Measurements from ENCODE around the gene CDC20. TPM values are rescaled to one million over a fixed set of nuclear protein-coding genes. Genes with fewer than 3 reads are reported as not detected.

The CDC20 gene
- total RNA-seq, 2 donors from 2014 or later, result 2.3 TPM; not detected in 1

- 76 to 79% methylated on average over 2 to 3 of the region's 3 CpGs for WGBS, 2 donors
- Histone ChIP-seq H3K36me3 (replicated peaks in 1 of 2; ENCODE audit: insufficient read depth in 1 of 2, low read depth in 2 of 2) (no peaks in the 10 kb centered on the region), H3K27me3 (no peaks in the 10 kb centered on the region), H3K9me3 (no peaks in the 10 kb centered on the region), H3K4me3 (no peak within 1 kb of the TSS), H3K4me1 (no peaks in the 10 kb centered on the region), H3K27ac (no peak within 1 kb of the TSS)
- ATAC-seq, result no peak
- DNase-seq, result no peak
- intact Hi-C loops (cut with DNase I), result no loop called here
- TF ChIP-seq CTCF (IDR thresholded peaks at IDR 0.05) (no peak), POLR2A (IDR thresholded peaks at IDR 0.05) (no peak)
Measured at GRCh38 chr1:43337588-43337987, 21.2 kb upstream of the CDC20 start, which contains the start of gene MPL. Gene MPL, plus strand, starts transcription at chr1:43337818. Its CDS starts 31 bp downstream, at chr1:43337849.

- DNase-seq (no peak), ATAC-seq (no peak)
- Histone ChIP-seq H3K9me3 (no peaks in the 10 kb centered on the region), H3K27me3 (no peaks in the 10 kb centered on the region), H3K27ac (no peak overlapping the region), H3K4me1 (no peaks in the 10 kb centered on the region), H3K4me3 (no peak overlapping the region), H3K36me3 (replicated peaks in 1 of 2; ENCODE audit: insufficient read depth in 1 of 2, low read depth in 2 of 2) (no peaks in the 10 kb centered on the region)
- WGBS, 2 donors, result 76 to 92% methylated on average over 2 to 5 of the region's 5 CpGs
- intact Hi-C loops (cut with DNase I), result no loop called here
- no peak for TF ChIP-seq POLR2A (IDR thresholded peaks at IDR 0.05)
Measured at GRCh38 chr1:43338001-43338400, 20.8 kb upstream of the CDC20 start.

GRCh38 chr1:43339584-43340232, 19.1 kb upstream of the CDC20 start:
- intact Hi-C loops (cut with DNase I), result no loop called here
- DNase-seq, result no peak
- 87 to 92% methylated on average over 6 of the region's 6 CpGs for WGBS, 2 donors
- peaks cover 2% of the 10 kb centered on the region for H3K4me1 ChIP-seq
- no peak for TF ChIP-seq POLR2A (IDR thresholded peaks at IDR 0.05)
- no peak for TF ChIP-seq CTCF (IDR thresholded peaks at IDR 0.05)
- H3K36me3 ChIP-seq (replicated peaks in 1 of 2; ENCODE audit: insufficient read depth in 1 of 2, low read depth in 2 of 2), result no peaks in the 10 kb centered on the region
- no peak overlapping the region for H3K27ac ChIP-seq
- no peaks in the 10 kb centered on the region for H3K9me3 ChIP-seq
- no peaks in the 10 kb centered on the region for H3K27me3 ChIP-seq
- no peak overlapping the region for H3K4me3 ChIP-seq
- no peak for ATAC-seq

GRCh38 chr1:43340559-43340958, 18.2 kb upstream of the CDC20 start:
- no peaks in the 10 kb centered on the region for H3K27me3 ChIP-seq
- 30 to 31% methylated on average over 1 of the region's 1 CpG for WGBS, 2 donors
- H3K4me1 ChIP-seq, result peaks cover 4% of the 10 kb centered on the region
- ATAC-seq (no peak), DNase-seq (no peak)
- no peaks in the 10 kb centered on the region for H3K36me3 ChIP-seq (replicated peaks in 1 of 2; ENCODE audit: insufficient read depth in 1 of 2, low read depth in 2 of 2)
- no peak overlapping the region for H3K27ac ChIP-seq
- H3K9me3 ChIP-seq, result no peaks in the 10 kb centered on the region
- H3K4me3 ChIP-seq, result no peak overlapping the region
- intact Hi-C loops (cut with DNase I), result no loop called here
- TF ChIP-seq CTCF (IDR thresholded peaks at IDR 0.05), result no peak
- no peak for TF ChIP-seq POLR2A (IDR thresholded peaks at IDR 0.05)

- Histone ChIP-seq H3K36me3 (replicated peaks in 1 of 2; ENCODE audit: insufficient read depth in 1 of 2, low read depth in 2 of 2) (no peaks in the 10 kb centered on the region), H3K27ac (no peak overlapping the region), H3K4me1 (peaks cover 12% of the 10 kb centered on the region), H3K4me3 (no peak overlapping the region), H3K27me3 (no peaks in the 10 kb centered on the region), H3K9me3 (no peaks in the 10 kb centered on the region)
- no peak for DNase-seq
- intact Hi-C loops (cut with DNase I), result no loop called here
- WGBS, 2 donors, result 52 to 53% methylated on average over 4 of the region's 4 CpGs
- ATAC-seq, result no peak
- no peak for TF ChIP-seq CTCF (IDR thresholded peaks at IDR 0.05)
Measured at GRCh38 chr1:43344267-43344850, 14.4 kb upstream of the CDC20 start.
